K562 (cell line): Measurements from ENCODE around the gene OLFML2A. TPM values are rescaled to one million over a fixed set of nuclear protein-coding genes. Genes with fewer than 3 reads are reported as not detected.

Experiments
- BCOR ChIP-seq: fragments of 450-650 bp; IDR thresholded peaks from 2 replicates; pipeline ENCODE4 v1.6.1; 2016
- BMI1 ChIP-seq: fragments of 150-350 bp; IDR thresholded peaks from 2 replicates; pipeline ENCODE4 v1.6.1; 2014; ENCODE audit warnings: low read length
- CBX8 ChIP-seq: fragments of 200-600 bp; sonication (generic); IDR thresholded peaks from 2 replicates; pipeline ENCODE4 v1.6.1; 2012; ENCODE audit warnings: borderline replicate concordance, mixed run types, low read depth, mild to moderate bottlenecking, moderate library complexity, mixed read lengths, low read length, control low read depth, inconsistent platforms; ENCODE audit not compliant: poor library complexity, severe bottlenecking; ENCODE audit errors: extremely low read depth
- COPS2 ChIP-seq: fragments of 450-650 bp; conservative IDR thresholded peaks from 2 replicates; pipeline ENCODE4 v1.6.1; 2016; ENCODE audit warnings: mild to moderate bottlenecking, moderate library complexity
- DPF2 ChIP-seq: fragments of 450-650 bp; IDR thresholded peaks from 2 replicates; pipeline ENCODE4 v1.6.1; 2016
- HNRNPL ChIP-seq: fragments of 200-400 bp; formaldehyde crosslinking; IDR thresholded peaks from 2 replicates; pipeline ENCODE4 v1.6.1; 2017; ENCODE audit warnings: low read depth, mild to moderate bottlenecking, low read length
- KLF1 ChIP-seq: fragments of 450-650 bp; IDR thresholded peaks from 2 replicates; pipeline ENCODE4 v1.6.1; 2016; ENCODE audit warnings: missing genetic modification characterization, missing compliant biosample characterization
- PML ChIP-seq: IDR thresholded peaks from 2 replicates; pipeline ENCODE4 v1.6.1; 2012; ENCODE audit warnings: low read length, inconsistent platforms
- POU5F1 ChIP-seq: fragments of 150-350 bp; IDR thresholded peaks from 2 replicates; pipeline ENCODE4 v1.6.1; 2014; ENCODE audit warnings: borderline replicate concordance, low read length, low read depth, mild to moderate bottlenecking; ENCODE audit not compliant: partially characterized antibody
- SFPQ ChIP-seq: fragments of 200-400 bp; formaldehyde crosslinking; IDR thresholded peaks from 2 replicates; pipeline ENCODE4 v1.6.1; 2017; ENCODE audit warnings: mild to moderate bottlenecking, low read depth, low read length, moderate library complexity
- SRSF3 ChIP-seq: fragments of 200-400 bp; formaldehyde crosslinking; IDR thresholded peaks from 2 replicates; pipeline ENCODE4 v1.6.1; 2016; ENCODE audit warnings: mild to moderate bottlenecking, low read length, moderate library complexity; ENCODE audit not compliant: insufficient read depth
- TAF9B ChIP-seq: fragments of 450-650 bp; IDR thresholded peaks from 2 replicates; pipeline ENCODE4 v1.6.1; 2018; ENCODE audit warnings: mild to moderate bottlenecking; ENCODE audit not compliant: partially characterized antibody
- TBP ChIP-seq: optimal IDR thresholded peaks from 2 replicates; pipeline ENCODE3; 2011; ENCODE audit warnings: low read depth, low read length, improper control_type of control experiment
- ZBTB12 ChIP-seq: fragments of 250-450 bp; sonication (Bioruptor Pico); IDR thresholded peaks from 2 replicates; pipeline ENCODE4 v1.4.0; 2020
- ZKSCAN3 ChIP-seq: fragments of 250-450 bp; sonication (Bioruptor Pico); IDR thresholded peaks from 2 replicates; pipeline ENCODE4 v1.4.0; 2020
- ZNF133 ChIP-seq: fragments of 250-450 bp; sonication (Bioruptor Pico); IDR thresholded peaks from 2 replicates; pipeline ENCODE4 v1.4.0; 2020; ENCODE audit warnings: mild to moderate bottlenecking
- ZNF146 ChIP-seq: IDR thresholded peaks from one replicate; pipeline ENCODE4 v1.6.1; 2018; ENCODE audit warnings: missing compliant biosample characterization; ENCODE audit not compliant: unreplicated experiment
- ZNF24 ChIP-seq: fragments of 450-650 bp; IDR thresholded peaks from 2 replicates; pipeline ENCODE4 v1.6.1; 2016
- ZNF282 ChIP-seq: sonication (generic); formaldehyde crosslinking; IDR thresholded peaks from 2 replicates; pipeline ENCODE4 v1.8.1; 2023; ENCODE audit warnings: missing genetic modification reagents
- ZNF354B ChIP-seq: fragments of 250-450 bp; sonication (Bioruptor Pico); IDR thresholded peaks from 2 replicates; pipeline ENCODE4 v1.4.0; 2020
- polyA plus RNA-seq, 8 experiments: library from polyadenylated mRNA; depleted of rRNA in 4 of 8; stranded (reverse) in 5 of 8; unstranded in 3 of 8; fragments of >200 nt; fragmentation: Nextera tagmentation in 2 of 8; fragmentation: Illumina TruSeq in 1 of 8; extraction: Ambion mirVana in 2 of 8; extraction: Trizol in 1 of 8; gene quantifications; 2 replicates each; pipeline versions ENCODE4 v1.2.1 to v1.2.3, GENCODE V29; 2011 to 2014; ENCODE audit warnings: inconsistent platforms in 1 of 8, missing spikeins in 1 of 8
- total RNA-seq, 7 experiments: library from RNA; depleted of rRNA in 6 of 7; stranded (reverse); fragments of >200 nt in 6 of 7; fragmentation: Illumina TruSeq in 2 of 7; extraction: Trizol in 2 of 7; gene quantifications; 2 replicates each; pipeline versions ENCODE4 v1.2.1 to v1.2.3, GENCODE V29; 2011 to 2021; ENCODE audit warnings: low replicate concordance in 1 of 7
- TF ChIP-seq, protein P1 (sequence below): fragments of 250-450 bp; sonication (Bioruptor Pico); IDR thresholded peaks from 2 replicates; pipeline ENCODE4 v1.5.0; 2021; ENCODE audit warnings: mild to moderate bottlenecking, borderline replicate concordance
- TF ChIP-seq, protein P2 (sequence below): sonication (generic); formaldehyde crosslinking; IDR thresholded peaks from 2 replicates; pipeline ENCODE4 v1.9.0; 2022; ENCODE audit warnings: mild to moderate bottlenecking, missing genetic modification reagents
- TF ChIP-seq, protein P3 (sequence below): fragments of 250-450 bp; sonication (Bioruptor Pico); IDR thresholded peaks from 2 replicates; pipeline ENCODE4 v1.8.0; 2021; ENCODE audit warnings: moderate library complexity, mild to moderate bottlenecking, inconsistent platforms

The OLFML2A gene
- total and polyA plus RNA-seq, 9 of the 15 experiments (the other 6 are each of a cell fraction or from before 2014, with no cell fraction given), result 0.16 TPM; not detected in 8

DNA sequence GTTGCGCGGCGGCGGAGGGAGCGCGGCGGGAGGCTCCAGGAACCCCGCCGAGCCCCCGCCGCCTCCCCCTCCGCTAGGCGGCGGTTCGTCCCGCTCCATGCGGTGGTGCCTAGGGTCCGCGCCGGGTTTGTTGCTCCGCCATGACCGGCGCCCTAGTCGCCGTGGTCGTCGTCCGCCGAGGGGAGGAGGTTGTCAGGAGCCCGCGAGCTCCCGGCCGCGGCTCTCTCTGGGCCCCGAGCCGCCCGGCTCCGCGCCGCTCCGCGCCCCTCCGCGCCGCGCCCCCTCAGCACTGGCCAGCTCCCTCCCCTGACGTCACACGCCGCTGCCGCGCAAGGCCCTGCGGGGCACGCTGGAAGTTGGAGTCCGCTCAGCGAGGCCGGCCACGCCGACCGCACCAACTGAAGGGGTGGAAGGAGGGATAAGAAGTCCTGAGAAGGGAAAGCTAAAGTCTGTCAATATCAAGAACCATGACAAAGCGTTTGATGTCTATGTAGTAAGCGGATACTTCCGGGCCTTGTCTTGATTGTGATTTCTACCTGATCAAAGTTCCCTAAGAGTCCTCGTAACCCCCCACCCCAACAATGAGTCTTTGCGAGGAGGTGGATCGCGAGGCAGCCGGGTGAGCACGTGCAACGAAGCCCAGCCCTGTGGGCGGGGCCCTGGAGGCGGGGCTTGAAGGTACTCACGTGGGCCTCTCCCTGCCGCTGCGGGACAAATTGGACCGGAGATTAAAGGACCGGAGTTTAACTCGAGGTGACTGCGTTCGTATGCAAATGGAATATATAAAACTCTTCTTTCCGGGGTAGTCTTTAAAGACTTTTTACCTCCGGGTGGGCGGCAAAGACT is 5.7 kb upstream of the OLFML2A start, which contains the start of gene NR6A1 (continued):
- TF ChIP-seq SFPQ, result no peak
- no peak for TF ChIP-seq POU5F1
- no peak for TF ChIP-seq ZNF282
- no peak for TF ChIP-seq ZNF133 (CRISPR knock-in tag)
- 0 out of 2 replicates have a peak, but pooled peaks have one; percentile 10 for TF ChIP-seq ZNF24
- TF ChIP-seq TBP, result peak; percentile 43
- no peak for TF ChIP-seq ZKSCAN3 (CRISPR knock-in tag)
- TF ChIP-seq, protein P1, sequence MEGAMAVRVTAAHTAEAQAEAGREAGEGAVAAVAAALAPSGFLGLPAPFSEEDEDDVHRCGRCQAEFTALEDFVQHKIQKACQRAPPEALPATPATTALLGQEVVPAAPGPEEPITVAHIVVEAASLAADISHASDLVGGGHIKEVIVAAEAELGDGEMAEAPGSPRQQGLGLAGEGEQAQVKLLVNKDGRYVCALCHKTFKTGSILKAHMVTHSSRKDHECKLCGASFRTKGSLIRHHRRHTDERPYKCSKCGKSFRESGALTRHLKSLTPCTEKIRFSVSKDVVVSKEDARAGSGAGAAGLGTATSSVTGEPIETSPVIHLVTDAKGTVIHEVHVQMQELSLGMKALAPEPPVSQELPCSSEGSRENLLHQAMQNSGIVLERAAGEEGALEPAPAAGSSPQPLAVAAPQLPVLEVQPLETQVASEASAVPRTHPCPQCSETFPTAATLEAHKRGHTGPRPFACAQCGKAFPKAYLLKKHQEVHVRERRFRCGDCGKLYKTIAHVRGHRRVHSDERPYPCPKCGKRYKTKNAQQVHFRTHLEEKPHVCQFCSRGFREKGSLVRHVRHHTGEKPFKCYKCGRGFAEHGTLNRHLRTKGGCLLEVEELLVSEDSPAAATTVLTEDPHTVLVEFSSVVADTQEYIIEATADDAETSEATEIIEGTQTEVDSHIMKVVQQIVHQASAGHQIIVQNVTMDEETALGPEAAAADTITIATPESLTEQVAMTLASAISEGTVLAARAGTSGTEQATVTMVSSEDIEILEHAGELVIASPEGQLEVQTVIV (CRISPR knock-in tag), result no peak
- TF ChIP-seq SRSF3, result no peak
- TF ChIP-seq KLF1 (tag), result no peak; the same call in 1 of the 2 replicates
- peak; percentile 93 for TF ChIP-seq ZBTB12 (CRISPR knock-in tag)
- TF ChIP-seq ZNF146 (CRISPR knock-in tag), result no peak
- no peak; the same call in 1 of the 2 replicates for TF ChIP-seq PML
- TF ChIP-seq BCOR, result no peak
- no peak for TF ChIP-seq TAF9B
- TF ChIP-seq BMI1, result no peak
- no peak for TF ChIP-seq ZNF354B (CRISPR knock-in tag)
- TF ChIP-seq COPS2, result no peak
- TF ChIP-seq HNRNPL, result no peak
- TF ChIP-seq, protein P2, sequence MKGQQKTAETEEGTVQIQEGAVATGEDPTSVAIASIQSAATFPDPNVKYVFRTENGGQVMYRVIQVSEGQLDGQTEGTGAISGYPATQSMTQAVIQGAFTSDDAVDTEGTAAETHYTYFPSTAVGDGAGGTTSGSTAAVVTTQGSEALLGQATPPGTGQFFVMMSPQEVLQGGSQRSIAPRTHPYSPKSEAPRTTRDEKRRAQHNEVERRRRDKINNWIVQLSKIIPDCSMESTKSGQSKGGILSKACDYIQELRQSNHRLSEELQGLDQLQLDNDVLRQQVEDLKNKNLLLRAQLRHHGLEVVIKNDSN (CRISPR knock-in tag), result peak; percentile 93
- TF ChIP-seq, protein P3, sequence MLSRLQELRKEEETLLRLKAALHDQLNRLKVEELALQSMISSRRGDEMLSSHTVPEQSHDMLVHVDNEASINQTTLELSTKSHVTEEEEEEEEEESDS, result no peak
- no peak for TF ChIP-seq DPF2
- no peak for TF ChIP-seq CBX8
